GM19238 (cell line): ENCODE measurements around the gene DPCD.

Source experiments
- DNase-seq: peaks from one replicate; pipeline ENCODE4 v3.0.0; 2011; ENCODE audit warnings: low spot score; ENCODE audit not compliant: insufficient read length

The DPCD gene

DNA sequence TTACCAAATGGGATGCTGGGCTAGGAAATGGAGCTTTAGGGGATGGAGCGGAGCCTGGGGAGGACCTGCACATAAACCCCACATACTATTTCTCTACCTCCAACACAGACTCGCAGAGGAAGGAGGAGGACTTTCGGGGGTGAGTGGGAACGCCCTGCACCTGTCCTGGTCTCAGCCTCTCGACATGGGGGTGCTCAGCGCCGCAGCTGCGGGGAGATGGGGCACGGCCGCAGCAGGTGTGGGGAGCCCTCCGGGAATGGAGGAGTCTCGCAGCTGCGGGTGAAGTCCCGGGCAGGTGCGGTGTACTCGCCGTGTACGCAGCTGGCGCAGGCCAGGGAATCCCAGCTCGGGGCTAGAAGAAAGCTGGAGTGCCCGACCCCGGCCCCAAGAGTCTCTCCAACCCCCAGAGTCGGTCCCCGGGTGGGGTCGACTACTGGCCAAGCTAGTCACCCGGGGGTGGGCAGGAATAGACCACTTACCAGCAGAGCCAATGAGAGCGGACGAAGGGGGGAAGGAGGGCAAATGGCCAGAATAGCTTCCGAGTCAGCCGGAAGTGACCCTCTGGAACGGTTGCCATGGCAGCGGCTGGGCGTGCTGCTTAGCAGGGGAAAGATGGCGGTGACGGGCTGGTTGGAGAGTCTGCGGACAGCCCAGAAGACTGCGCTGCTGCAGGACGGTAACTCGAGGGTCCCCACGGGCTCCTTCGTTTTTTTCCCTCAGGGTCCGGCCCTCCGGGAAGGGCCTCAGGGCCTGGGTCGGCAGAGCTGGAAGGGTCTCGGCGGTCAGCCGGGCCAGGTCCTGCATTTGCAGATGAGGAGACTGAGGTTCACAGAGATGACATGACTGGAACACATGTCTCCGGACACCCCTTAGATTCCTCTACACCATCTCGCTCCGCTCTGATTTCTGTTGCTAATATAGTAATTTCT is at the start of gene DPCD, which contains the start of gene POLL:
Gene DPCD, plus strand, starts transcription at position 597 of the 929 bp plus-strand sequence. Its CDS starts 16 bp downstream, at position 613.
Gene POLL, minus strand, starts transcription at position 533 of the 929 bp plus-strand sequence. CDS start 897 bp downstream, outside the sequence.
- DNase-seq = peak; percentile 97

DNA sequence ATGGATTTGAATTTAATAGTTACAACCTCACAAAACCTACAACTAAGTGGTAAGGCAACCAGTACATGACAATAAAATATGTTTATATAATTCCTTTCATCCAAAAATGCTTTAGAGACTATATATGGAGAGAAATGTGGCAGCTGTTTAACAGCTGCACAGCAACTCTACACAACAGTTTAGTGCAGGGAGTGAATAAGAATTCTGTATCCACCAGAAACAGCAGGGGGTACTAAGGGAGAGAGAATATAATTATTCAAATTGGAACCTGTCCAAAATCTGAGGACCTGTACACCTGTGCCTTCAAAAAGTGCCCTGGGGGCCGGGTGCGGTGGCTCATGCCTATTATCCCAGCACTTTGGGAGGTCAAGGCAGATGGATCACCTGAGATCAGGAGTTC is 49.7 kb upstream of the DPCD start:
- DNase-seq = no peak

- no peak for DNase-seq
Measured at GRCh38 chr10:101545898-101546297, 42.2 kb upstream of the DPCD start.

DNA sequence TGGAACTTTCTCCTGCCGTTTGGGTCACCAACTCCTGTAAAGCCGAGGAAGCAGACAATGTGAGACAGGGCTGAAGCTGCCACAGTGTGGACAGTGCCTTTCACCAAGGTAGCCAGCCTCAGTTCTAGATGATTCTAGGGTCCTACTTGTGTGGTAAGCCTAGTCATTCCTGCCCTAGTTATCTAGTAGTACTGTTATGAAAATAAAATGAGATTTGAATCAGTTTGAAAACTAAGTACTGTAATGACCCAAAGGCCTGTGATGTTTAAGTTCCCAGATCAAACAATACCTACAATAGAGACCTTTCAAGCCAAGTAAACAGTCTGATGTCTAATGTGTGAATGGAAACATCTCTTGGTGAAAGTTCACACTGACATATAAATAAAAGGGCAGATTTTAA is 37.2 kb upstream of the DPCD start:
- no peak for DNase-seq

DNA sequence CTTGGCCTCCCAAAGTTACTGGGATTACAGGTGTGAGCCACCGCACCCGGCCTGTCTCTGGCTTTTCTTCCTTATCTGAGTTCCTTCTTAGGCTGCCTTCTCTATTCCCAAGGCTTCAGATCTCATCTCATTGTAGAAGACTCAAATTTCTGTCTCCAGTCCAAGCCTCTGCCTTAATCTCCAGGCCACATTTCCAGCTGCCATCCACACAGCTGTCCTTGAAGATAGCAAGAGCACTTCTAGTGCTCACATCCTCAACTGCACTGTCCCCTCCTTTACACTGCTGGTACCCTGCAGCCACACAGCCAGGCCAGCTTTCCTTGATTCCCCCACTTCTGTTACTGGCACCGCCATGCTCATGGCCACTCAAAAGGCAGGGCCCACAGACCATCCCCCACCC is 35.7 kb upstream of the DPCD start:
- no peak for DNase-seq

DNA sequence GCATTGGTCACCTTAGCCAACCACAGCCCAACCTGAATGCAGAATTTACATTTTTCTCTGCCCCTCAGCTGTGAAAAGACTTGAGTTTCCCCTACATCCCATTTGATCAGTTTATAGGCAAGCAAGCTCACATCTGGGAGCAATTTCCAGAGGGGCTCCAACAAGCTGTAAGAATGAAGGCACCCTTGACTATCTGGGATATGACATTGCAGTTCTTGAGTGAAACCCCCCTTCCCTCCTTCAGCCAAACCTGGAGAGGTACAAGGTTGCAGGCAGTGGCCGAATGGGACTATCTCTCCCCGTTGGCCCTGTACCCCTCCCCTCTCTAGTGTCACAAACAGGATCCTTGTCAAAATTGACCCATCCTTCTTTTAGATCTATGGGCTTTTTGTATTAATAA is 30.6 kb upstream of the DPCD start:
- DNase-seq = no peak

DNA sequence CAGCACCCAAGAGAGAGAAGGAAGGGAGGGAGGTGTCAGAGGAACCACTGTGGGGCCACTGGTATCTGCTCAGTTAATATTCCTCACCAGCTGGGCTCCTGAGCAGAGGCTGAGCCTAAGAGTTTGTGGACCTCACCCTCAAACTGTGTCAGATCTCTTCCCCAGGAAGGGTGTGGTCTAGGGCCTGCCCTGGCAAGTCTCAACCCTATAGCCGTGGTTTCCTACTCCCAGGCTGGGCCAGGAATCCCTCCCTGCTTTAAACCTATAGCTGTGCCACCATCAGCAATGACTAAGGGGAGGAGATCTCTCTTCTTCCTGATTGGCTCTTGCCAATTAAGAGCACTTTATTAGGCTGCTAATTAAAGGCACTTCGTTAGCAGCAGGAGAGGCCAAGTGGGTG is 29.9 kb upstream of the DPCD start:
- no peak for DNase-seq

DNA sequence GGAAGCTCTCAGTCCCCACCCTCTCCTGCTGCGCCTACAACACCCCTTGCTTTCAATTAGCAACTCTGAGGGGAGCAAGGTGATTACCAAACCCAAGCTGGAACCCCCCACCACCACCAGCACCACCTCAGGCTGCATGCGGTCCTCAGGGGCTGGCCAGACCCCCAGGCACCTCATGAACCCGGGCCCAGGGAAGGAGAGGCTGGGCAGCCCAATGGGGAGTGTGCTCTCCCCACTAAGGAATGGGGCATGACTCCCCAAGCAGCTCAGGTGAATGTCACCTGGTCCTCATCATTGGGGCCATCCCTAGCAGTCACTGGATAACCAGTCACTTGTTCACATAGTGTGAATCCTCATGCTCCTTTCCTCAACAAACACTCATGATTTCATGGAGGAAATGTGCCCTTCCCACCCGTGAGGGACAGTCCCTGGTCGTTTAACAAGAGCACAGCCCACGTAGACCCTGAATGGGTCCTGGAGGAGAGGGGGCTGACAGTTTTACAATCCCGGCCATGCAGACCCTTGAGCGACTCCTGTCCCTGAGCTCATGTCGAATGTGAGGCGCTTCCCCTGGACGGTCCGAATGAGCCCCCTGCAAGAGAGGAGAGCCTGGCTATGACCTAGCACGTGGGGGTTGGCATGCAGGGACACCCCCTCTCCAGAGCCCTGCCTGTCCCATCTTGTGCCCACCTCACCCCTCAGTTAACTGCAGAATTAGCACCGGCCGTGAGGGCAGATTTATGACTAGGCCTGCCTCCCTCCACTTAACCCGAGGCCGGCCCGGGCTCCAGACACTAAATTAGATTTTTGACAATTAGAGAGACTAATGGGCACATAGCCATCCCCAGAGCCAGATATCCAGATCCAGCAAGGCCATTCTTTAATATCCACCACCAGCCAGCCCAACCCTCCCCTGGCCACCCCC is 29.2 kb upstream of the DPCD start:
- no peak for DNase-seq

GRCh38 chr10:101559596-101560297 is 28.4 kb upstream of the DPCD start:
- DNase-seq = no peak

DNA sequence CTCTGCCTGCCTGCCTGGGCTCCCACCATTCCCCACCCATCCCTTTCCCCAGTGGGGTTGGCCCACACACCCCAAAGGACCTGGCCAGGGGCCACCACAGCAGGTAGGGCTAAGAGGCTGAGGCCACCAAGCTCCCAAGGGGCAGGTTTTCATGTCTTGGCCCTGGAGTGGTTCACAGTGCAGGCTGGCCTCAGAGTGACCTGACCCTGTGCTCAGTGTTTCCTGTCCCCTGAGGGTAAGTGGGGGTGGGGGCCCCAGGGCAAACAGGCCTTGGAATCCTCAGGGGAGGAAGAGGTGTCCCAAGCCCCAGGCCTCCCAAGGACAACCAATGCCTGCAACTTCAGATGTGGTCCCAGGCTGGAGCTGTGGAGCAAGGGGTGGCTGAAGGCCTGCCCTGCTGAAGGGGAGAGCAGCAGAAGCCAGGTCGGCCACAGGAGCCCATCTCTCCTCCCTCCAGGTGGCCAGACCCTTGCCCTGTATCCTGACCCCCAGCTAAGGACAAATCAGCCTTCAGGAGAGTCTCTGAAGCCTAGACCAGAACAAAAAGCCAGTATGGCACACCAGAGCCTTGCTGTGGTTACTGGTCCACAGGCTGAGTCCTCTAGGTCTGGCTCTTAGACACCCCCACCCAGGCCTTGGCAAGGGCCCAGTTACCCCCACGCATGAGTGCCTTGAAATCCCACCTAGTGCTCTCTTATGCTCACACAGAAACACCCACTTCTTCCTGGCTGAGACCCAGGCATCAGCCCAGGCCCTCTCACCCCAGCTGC is 27.6 kb upstream of the DPCD start:
- DNase-seq = no peak

DNA sequence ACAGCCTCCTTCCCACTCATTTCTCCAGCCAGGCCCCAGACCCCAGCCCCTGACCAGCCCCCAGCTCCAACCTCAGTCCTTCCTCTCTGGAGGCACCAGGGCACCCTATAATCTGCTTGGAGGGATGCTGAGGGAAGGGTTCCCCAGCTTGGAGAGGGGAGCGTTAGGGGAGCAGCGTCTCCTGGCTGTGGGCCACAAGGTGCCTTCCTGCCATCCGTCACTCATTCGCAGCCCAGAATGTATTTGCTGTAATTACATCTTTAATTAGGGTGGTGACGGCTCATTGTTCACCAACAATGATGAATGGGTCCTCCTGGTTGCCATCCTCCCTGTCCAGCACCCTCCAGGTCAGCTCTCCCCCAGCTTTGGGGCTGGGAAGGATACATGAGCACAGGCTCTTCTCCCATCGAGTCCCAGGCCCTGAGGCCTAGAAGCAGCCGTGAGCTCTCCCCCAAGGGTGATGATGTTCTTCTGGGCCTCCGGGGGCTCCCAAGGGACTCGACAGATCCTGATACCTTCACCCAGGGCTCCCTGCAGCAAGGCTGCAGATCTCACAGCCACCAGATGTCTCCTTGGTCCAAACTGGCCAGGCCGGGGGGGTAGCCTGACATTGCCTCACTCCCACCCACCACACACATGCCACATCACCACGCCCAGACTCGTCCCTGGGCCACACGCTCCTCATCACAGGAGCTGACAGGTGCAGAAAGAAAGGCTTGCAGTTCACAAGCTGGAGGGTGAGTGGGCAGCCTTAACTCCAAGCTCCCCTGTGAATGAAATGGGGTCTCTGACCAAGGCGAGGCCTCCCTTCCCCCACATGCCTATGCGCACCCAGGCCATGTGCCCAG is 26.8 kb upstream of the DPCD start:
- no peak for DNase-seq

GRCh38 chr10:101562231-101562630 is 25.9 kb upstream of the DPCD start:
- DNase-seq = no peak

- no peak for DNase-seq
Measured at GRCh38 chr10:101563007-101563406, 25.1 kb upstream of the DPCD start.

DNA sequence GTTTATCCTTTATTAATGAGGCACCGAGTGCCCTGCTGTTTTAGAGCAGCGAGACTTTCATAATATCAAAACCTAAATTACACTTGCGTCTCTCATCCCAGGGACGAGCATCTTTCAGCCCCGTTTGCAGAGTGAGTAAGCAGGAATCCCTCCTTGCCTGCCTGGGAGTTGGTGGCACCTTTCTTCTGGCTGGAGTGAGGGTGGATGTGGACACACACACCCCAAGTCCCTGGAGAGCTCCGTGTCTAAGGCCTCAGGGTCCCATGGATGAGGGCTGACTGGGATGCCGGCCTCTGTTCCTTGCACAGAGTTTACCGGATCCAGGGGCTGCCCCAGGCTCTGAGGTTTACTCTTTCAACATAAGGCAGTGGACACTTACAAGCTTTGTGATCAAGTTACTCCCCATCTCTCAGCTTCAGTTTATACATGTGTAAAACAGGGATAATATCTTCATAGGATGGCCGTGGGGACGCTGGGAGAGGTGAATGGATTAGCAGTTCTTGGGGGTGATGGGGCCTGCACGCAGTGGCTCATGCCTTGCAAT is 24.6 kb upstream of the DPCD start:
- no peak for DNase-seq

GRCh38 chr10:101564490-101564991 is 23.6 kb upstream of the DPCD start:
- no peak for DNase-seq

- no peak for DNase-seq
Measured at GRCh38 chr10:101565370-101565900, 22.7 kb upstream of the DPCD start.

GRCh38 chr10:101565936-101566332 is 22.2 kb upstream of the DPCD start:
- DNase-seq = no peak

GRCh38 chr10:101566333-101567164 is 21.6 kb upstream of the DPCD start:
- DNase-seq = peak; percentile 43
